ENCODE measurements around the gene DCLRE1C.

GRCh38 chr10:14945108-14945507 lies 8.8 kb downstream of the DCLRE1C start:
- TF ChIP-seq CHD1 (IDR thresholded peaks at IDR 0.05; ENCODE audit: low read depth, low read length) = no peak
- no peak for TF ChIP-seq CTCF (IDR thresholded peaks at IDR 0.05; ENCODE audit: control extremely low read depth in 1 of 3, insufficient read depth in 1 of 3, low read depth in 1 of 3, low read length in 3 of 3)

Data from H1 (cell line).